ENCODE measurements around the gene UBE2E1.

UBE2E1 gene

DNA sequence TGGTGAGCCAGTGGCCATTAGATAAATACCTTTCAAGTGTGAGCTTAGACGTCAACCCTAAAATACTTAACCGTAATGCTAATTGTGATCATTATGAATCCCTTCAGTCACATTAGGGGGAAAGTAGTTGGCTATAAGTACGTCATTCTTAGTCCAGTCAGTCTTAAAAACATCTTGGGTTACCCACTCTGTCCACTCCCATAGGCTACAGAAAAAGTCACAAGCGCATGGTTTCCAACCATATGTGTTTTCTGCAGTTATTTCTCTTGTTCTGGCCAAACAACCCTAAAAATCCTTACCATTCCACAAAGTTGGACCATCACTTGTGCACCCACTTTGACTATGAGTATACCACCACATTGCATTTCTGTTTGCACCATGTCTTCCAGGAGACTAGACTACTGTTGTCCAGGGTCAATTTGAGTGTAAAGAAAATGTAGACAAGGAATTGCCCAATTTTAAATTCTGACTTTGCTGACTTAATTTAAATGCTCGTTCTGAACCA is 114.4 kb downstream of the UBE2E1 start:
- no peak for DNase-seq

DNA sequence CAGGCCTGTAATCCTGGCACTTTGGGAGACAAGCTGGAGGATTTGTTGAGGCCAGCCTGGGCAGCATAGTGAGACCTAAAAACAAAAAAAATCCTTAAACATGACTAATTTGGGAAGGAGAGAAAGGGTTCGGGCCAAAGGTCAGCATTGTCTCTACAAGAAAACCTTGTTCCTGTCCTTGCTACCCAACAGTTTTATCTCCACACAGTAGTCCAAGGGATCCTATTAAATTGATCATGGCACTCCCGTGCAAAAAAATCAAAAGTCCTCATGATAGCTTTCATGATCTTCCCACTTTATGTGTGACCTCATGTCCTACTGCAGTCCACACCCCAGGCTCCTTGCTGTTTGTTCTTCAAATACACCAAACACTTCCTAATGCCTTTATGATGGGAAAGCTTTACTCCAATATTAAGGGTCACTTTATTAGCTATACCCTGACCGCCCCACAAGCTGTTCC is 115.3 kb downstream of the UBE2E1 start:
- no peak for DNase-seq

DNA sequence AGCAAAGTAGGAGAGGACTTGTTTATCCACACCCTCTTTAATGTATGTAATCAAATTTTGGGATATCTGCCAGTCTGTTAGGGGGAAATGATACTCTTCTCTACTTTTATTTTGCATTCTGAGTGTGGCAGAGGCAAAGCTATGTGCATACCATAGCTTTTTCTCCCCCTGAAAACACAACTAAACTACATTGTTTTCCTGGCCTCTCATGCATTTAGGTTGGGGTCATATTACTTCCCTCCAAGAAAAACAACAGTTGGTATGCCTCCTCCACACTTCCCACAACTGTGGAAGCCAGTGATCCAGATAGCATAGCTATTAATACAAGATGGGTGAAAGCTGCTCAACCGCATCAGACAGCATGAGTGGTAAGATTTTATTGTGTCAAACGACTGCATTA is 118.0 kb downstream of the UBE2E1 start:
- DNase-seq: no peak

GRCh38 chr3:23926246-23926645 is 120.5 kb downstream of the UBE2E1 start:
- DNase-seq: no peak

- DNase-seq: peak; percentile 67
Observed at GRCh38 chr3:23926736-23927135, 121.0 kb downstream of the UBE2E1 start.

- no peak for DNase-seq
Observed at GRCh38 chr3:23928524-23928923, 122.8 kb downstream of the UBE2E1 start.

DNA sequence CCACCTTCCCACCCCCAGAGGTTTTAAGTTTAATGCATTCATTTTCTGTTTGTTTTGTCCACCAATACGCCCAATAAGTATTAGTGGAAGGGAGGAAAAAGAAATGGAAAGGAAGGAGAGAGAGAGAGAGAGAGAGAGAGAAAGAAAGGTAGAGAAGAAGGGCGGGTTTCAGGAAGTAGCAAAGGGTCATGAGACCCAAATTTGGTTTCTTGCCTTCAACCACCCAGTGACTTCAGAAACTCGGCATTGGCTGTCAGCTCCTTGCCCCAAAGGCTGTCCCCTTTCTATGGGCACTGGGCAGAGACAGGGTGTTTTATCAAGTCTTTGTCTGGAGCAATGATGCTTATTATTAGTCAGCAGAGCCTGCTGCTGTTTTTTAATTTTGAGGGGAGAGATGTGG is 125.8 kb downstream of the UBE2E1 start:
- no peak for DNase-seq

- DNase-seq: no peak
Observed at GRCh38 chr3:23932571-23932970, 126.8 kb downstream of the UBE2E1 start.

DNA sequence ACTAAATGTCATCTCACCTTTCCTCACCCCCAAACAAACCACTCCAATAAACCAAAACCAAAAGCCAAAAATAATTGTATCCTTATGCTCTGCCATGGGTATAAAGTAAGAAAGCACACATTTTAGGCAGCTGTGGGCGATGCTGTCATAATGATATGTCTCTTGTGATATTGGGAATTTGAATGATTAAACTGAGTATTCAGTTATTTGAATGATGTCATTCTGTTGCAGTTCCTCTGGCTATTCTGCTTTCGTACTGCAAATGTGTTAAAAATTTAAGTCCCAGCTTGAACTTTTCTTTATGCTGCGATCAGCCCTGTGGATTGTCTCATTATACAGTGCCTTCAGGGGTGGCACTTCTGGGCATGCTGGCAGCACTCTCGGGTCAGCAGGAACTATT is 128.5 kb downstream of the UBE2E1 start:
- no peak for DNase-seq

DNA sequence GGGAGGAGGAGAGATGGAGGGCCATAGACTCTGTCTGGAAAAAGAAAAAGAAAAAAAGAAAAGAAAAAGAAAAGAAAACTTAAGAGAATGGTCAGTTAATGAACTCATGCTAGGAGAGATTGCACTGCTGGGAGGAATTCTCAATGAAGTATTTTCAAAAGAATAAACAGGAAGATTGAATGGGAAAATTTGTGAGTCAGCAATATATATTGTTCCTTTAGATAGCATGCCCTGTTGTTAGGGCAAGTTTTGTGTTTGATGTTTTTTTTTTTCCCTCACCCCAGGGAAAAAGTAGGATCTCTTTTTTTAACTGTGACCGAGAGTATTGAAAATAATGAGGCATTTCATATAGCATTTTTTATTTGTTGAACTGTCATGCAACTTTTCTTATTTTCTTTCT is 131.5 kb downstream of the UBE2E1 start:
- no peak for DNase-seq

DNA sequence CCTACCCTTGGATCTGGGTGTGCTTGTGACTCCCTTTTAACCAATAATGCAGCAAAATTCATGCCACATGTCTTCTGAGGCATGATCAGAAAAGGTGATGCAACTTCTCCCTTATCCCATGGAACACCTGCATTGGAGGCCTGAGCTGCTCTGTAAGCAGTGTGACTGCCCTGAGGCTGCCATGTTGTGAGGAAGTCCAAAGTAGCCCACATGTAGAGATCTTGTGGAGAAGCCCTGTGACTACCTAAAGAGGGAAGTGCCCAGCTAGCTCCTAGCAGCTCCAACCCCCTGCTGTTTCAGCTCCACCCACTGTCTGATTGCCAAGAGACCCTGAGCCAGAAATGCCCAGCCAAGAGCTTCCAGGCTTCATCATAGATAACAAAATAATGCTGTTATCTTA is 132.9 kb downstream of the UBE2E1 start:
- DNase-seq: no peak

GRCh38 chr3:23940775-23941174 is 135.0 kb downstream of the UBE2E1 start:
- no peak for DNase-seq

Measured in midbrain (tissue), 1 donor.